B cell (primary cell): Measurements from ENCODE around the gene NYAP1.

Experiments used
- CTCF ChIP-seq: fragments of 200-600 bp; IDR thresholded peaks from one replicate; pipeline ENCODE4 v1.8.0; 2022; ENCODE audit warnings: antibody characterized with exemption, mild to moderate bottlenecking
- EZH2 ChIP-seq: IDR thresholded peaks from 2 replicates; pipeline ENCODE4 v1.6.1; 2012; ENCODE audit warnings: borderline replicate concordance, low read depth, mild to moderate bottlenecking, moderate library complexity, low read length; ENCODE audit not compliant: insufficient read depth, poor library complexity, severe bottlenecking

- TF ChIP-seq CTCF: no peak
- TF ChIP-seq EZH2: no peak
These were observed 59.9 kb downstream of the NYAP1 start for GRCh38 chr7:100543586-100543985.
